Left kidney (tissue), 2 donors: Measurements from ENCODE around the gene CSF2RB. TPM values are rescaled to one million over a fixed set of nuclear protein-coding genes. Genes with fewer than 3 reads are reported as not detected.

Source experiments
- DNase-seq: peaks from one replicate; pipeline ENCODE4 v3.0.0-alpha.2; 2013
- polyA plus RNA-seq: library from polyadenylated mRNA; unstranded; fragments of 120-200 nt; gene quantifications from one replicate; pipeline ENCODE4 v1.2.1, GENCODE V29; 2013; ENCODE audit not compliant: insufficient read length

CSF2RB gene
- polyA plus RNA-seq, 1 donor, result 1.9 TPM

- DNase-seq, result no peak
These were observed 23.1 kb downstream of the CSF2RB start for GRCh38 chr22:36936362-36937116.

DNA sequence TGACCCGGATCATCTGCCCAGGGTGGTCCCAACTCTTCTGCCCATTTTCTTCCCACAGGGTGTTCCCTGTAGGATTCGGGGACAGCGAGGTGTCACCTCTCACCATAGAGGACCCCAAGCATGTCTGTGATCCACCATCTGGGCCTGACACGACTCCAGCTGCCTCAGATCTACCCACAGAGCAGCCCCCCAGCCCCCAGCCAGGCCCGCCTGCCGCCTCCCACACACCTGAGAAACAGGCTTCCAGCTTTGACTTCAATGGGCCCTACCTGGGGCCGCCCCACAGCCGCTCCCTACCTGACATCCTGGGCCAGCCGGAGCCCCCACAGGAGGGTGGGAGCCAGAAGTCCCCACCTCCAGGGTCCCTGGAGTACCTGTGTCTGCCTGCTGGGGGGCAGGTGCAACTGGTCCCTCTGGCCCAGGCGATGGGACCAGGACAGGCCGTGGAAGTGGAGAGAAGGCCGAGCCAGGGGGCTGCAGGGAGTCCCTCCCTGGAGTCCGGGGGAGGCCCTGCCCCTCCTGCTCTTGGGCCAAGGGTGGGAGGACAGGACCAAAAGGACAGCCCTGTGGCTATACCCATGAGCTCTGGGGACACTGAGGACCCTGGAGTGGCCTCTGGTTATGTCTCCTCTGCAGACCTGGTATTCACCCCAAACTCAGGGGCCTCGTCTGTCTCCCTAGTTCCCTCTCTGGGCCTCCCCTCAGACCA is 24.0 kb downstream of the CSF2RB start:
- DNase-seq, result no peak

GRCh38 chr22:36938028-36938425 is 24.6 kb downstream of the CSF2RB start:
- DNase-seq, result no peak

DNA sequence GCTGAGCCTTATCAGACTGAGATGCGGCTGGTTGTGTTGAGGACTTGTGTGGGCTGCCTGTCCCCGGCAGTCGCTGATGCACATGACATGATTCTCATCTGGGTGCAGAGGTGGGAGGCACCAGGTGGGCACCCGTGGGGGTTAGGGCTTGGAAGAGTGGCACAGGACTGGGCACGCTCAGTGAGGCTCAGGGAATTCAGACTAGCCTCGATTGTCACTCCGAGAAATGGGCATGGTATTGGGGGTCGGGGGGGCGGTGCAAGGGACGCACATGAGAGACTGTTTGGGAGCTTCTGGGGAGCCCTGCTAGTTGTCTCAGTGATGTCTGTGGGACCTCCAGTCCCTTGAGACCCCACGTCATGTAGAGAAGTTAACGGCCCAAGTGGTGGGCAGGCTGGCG is 25.5 kb downstream of the CSF2RB start:
- DNase-seq, result no peak

- DNase-seq, result no peak
These were observed 27.2 kb downstream of the CSF2RB start for GRCh38 chr22:36940676-36941075.

DNA sequence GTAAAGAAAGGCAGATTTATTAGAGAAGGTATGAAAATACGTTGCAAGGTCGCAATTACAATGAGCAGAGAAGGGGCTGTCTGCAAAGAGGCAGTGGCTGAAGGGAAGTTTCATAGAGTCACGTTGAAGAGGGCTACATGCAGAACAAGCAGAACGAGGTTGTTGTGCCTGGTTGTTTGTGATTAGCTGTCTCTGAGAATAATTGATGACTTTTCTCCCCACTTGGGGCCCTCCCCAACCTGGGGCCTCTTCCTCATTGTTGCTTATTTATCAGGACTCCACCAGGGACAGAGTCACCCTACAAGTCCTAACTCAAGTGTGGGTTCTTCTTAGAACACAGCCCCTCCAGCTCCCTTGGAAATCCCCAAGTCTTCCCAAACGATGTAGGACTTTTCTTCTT is 29.1 kb downstream of the CSF2RB start:
- DNase-seq, result no peak

GRCh38 chr22:36946421-36947158 is 33.2 kb downstream of the CSF2RB start:
- DNase-seq, result no peak

GRCh38 chr22:36948273-36949225 is 35.1 kb downstream of the CSF2RB start:
- DNase-seq, result no peak

DNA sequence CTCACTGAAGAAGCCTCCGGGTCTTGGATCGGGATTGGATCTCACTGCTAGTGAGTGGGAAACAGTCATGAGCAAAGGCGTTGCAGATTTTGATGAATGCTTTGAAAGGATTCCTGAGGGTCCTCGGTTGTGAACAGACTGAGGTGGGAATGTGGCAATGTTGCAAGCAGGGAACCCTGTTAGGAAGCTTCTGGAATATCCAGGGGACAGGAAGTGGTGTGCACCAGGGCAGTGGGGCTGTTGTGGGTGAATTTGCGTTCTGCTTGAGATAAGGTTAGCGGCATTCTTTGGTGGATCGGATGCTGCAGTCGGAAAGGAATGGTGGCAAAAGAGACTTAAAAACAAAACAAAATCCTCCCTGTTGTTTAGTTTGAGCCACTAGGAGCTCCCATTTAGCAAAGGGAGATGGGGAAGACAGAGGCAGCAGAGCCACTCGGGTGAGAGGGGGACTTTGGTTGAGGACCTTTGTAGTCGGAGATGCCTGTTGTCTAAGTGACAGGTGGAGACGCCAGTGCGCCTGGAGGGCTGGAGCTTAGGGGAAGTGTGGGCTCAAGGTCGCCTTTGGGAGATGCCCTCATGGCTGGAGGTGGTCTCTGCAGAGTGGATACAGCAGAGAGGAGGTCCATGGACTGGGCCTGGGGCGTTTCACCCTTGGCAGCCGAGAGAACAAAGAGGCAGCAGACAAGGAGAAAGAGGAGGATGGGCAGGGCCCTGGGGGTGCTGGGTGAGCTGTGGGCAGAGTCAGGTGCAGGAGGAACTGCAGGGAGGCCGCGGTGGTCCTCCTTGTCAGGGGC is 37.6 kb downstream of the CSF2RB start:
- no peak for DNase-seq

DNA sequence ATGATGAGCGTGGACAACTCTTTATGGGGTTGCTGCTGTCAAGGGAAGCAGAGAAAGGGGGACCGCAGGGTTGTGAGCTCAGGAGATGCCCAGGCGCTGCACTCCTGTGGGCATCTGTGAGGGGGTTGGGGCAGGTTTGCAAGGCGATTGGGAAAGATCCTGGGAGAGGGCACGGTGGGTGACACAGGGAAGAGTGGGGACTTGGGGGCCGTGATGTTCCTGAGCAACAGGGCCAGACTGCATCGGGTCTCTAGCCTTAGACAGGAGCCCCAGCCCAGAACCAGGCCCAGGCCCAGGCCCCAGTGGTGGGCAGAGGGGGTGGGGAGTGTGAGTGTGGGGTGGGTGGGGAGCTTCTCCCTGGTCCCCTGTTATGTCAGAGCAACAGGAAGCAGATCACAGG is 38.3 kb downstream of the CSF2RB start:
- no peak for DNase-seq

DNA sequence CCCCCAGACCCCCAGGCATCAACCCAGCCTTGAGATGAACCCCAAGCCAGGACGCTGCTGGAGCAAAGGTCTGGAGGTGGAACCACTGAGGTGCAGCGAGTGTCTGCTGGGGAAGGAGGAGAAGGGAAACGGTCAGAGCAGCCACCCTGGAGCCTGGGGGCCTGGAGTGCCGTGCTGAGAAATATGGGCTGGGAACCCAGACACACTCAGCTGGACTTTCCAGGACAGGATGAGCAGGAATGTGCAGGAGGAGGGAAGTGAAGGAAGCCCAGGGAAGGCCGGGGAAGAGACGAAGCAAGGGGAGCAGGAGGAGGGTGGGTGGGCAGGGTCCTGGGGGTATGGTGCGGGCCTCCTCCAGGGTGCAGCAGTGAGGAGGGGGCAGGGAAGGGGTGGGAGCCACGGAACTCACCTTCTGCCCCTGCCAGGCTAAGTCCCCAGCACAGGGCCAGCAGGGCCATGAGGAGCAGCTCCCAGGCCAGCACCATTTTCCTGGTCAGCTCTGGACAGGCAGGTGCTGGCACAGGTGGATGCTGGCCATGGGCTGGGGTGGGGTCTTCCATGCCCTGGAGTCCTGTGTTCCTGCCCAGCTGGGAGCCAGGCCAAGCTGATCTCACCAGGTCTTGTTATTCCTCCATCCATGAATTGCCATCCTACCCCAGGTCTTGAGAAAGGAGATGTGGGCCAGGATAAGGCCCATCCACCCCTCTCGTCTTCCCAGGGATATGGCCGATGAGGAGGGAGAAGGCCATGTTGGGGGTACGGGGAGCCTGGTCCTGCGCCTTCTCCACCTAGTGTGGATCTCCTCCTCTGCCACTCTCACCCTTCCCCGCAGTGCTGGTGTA is 40.0 kb downstream of the CSF2RB start:
- no peak for DNase-seq

DNA sequence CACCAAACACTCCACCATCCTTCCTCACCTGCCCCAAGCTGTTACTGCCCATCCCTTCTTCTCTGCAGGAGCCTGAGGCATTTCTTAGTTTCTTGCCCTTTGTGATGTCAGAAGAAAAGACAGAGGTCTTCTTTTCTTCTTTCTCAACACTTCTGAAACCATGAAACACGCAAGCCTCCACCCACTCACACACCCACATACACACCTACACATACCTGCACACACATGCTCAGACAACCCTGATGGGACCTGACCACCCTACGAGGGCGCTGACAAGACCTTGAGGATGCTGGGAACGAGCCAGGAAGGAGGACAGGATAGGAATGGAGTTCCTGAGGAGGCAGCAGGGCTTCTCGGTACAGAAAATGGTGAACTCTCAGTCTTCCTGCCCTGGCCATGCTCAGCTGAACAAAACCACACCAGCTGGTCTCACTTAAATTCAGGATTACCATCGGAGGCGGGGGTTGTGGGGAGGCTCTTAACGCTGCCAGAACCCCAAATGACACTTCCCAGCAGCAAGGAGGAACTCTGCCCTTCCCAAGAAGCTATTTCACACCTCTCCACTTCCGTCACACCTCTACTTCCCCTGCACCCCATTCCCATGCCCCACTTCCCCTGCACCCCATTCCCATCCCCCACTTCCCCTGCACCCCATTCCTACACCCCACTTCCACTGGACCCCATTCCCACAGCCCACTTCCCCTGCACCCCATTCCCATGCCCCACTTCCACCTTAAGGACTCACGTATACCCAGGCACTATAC is 41.0 kb downstream of the CSF2RB start:
- DNase-seq, result no peak

DNA sequence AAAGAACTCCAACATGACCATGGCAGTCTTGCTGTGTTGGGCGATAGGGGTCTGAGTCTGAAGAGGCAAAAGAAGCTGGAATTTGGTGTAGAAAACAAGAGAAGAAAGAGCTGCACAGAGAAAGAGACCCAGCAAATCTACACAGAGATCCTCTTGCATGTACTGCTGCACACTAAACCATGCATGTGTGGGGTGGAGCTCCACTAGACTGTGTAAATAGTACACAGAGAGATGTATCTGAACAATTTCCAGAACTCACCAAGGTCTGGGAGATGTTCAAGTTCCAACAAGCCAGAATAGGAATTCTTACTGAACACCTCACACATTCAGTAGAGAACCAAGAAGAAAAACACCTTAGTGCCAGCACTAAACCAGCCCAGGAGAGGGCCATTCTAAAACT is 42.3 kb downstream of the CSF2RB start:
- DNase-seq, result no peak

DNA sequence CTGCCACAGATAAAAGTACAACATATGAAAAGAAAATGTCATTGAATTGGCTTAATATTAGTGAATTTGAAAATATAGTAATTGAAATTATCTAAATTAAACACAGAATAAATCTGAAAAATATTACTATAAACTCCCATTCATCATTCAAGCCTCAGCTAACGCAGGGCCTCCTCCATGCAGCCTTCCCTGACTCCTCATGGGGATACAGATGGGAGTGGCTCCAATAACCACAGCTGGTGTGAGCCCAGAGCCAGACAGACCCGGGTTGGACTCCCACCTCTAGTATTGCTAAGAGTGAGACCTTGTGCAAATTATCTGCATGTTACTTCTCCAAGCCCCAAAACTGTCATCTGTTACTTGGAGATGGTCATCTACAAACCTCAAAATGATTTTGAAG is 44.9 kb downstream of the CSF2RB start:
- DNase-seq, result no peak

GRCh38 chr22:36961626-36962025 is 48.2 kb downstream of the CSF2RB start:
- no peak for DNase-seq

DNA sequence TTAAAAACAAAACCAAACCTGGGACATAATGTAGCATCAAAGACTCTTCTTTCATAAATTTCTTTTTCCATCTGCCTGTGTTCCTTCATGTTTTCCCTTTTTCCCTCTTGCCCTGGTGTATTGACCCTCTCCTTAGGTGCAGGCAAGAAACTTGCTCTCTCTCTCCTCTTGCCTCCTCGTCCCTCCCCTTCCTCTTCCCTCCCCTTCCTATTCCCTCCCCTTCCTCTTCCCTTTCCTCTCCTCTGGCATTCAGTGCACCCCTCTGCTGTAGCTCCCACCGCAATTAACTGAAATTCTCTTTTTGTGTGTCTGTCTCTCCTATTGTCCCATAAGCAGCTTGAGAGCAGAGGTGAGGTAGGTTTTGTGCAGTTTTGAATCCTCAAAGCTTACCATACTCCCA is 49.9 kb downstream of the CSF2RB start:
- no peak for DNase-seq

- no peak for DNase-seq
These were observed 50.7 kb downstream of the CSF2RB start for GRCh38 chr22:36964106-36964505.

- DNase-seq, result no peak
These were observed 52.3 kb downstream of the CSF2RB start for GRCh38 chr22:36965696-36966095.

DNA sequence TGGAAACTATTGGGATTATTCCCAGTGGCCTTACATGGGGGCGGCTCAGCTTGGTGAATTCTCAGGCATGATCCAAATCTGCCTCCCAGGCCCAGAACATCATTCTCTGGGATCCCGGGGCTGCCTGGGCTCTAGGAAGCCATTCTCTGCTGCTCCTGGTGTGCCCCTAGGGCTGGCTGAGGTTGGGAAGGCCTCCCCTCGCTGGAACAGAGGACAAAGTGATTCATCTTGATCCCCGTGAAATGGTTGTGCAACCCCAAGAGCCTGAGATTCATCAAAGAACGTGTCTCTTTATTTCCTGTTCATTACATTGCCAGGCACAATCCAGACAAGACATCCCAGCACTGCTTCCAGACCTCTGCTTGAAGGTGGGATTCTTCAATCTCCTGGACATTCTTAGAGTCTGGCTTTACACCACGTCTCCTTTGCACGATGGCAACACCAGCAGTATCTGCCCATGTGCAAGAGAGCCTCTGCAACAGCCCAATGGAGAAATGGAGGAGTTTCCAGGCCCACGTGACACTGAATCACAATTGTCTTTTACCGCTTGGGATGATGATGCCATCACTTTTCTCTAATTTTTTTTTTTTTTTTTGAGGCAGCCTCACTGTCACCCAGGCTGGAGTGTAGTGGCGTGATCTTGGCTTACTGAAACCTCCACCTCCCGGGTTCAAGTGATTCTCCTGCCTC is 53.6 kb downstream of the CSF2RB start:
- no peak for DNase-seq
